SK-N-SH (cell line): ENCODE results near the gene SEPSECS. TPM values are rescaled to one million over a fixed set of nuclear protein-coding genes. Genes with fewer than 3 reads are reported as not detected.

Experiments used
- CTCF ChIA-PET: fragments of 300-600, 350-600 bp; formaldehyde crosslinking; extraction: SDS; loops from one replicate; lab custom pipeline; 2021; lab: Yijun Ruan, JAX
- POLR2A ChIA-PET: fragments of 350-600 bp; sonication (Branson Sonifier 250); formaldehyde crosslinking; extraction: SDS; loops from one replicate; lab custom pipeline; 2020; ENCODE audit warnings: antibody characterized with exemption, inconsistent platforms; lab: Yijun Ruan, JAX
- DNase-seq: peaks from one replicate; pipeline ENCODE4 v3.0.0; 2012
- H2AFZ ChIP-seq: fragments of 200-600 bp; sonication (generic); 2 replicates; pipeline ENCODE4 v1.8.1; 2016; ENCODE audit warnings: antibody characterized with exemption, mild to moderate bottlenecking, low read depth
- H3F3A ChIP-seq: fragments of 200-600 bp; sonication (generic); replicated peaks from 2 replicates; pipeline ENCODE3; 2016; ENCODE audit warnings: antibody characterized with exemption, mild to moderate bottlenecking; ENCODE audit not compliant: insufficient read depth
- H3K27ac ChIP-seq, 2 experiments: fragments of 200-500 bp in 1 of 2; fragments of 200-600 bp in 1 of 2; sonication (Bioruptor generic) in 1 of 2; sonication (generic), shearing (Covaris generic) in 1 of 2; 2 replicates each; pipeline versions ENCODE4 v1.5.1 to v1.6.1; 2014 to 2016; ENCODE audit warnings: low read depth in 2 of 2, inconsistent platforms in 1 of 2, low read length in 1 of 2, mild to moderate bottlenecking in 1 of 2, mixed read lengths in 1 of 2
- H3K27me3 ChIP-seq: fragments of 200-600 bp; sonication (generic), shearing (Covaris generic); 2 replicates; pipeline ENCODE4 v1.6.1; 2016; ENCODE audit warnings: mixed run types; ENCODE audit not compliant: insufficient read depth
- H3K36me3 ChIP-seq, 2 experiments: fragments of 200-500 bp in 1 of 2; fragments of 200-600 bp in 1 of 2; sonication (Bioruptor generic) in 1 of 2; sonication (generic) in 1 of 2; replicated peaks in 1 of 2; 2 replicates each; pipeline versions ENCODE3 to v1.5.1; 2014 to 2016; ENCODE audit warnings: low read length in 1 of 2, mild to moderate bottlenecking in 1 of 2; ENCODE audit not compliant: insufficient read depth in 2 of 2, control insufficient read depth in 1 of 2
- H3K4me1 ChIP-seq, 2 experiments: fragments of 200-500 bp in 1 of 2; fragments of 200-600 bp in 1 of 2; sonication (Bioruptor generic) in 1 of 2; sonication (generic), shearing (Covaris generic) in 1 of 2; 2 replicates each; pipeline versions ENCODE4 v1.5.1 to v1.6.1; 2014 to 2016; ENCODE audit warnings: low read depth in 1 of 2, low read length in 1 of 2, mixed run types in 1 of 2; ENCODE audit not compliant: insufficient read depth in 2 of 2, control insufficient read depth in 1 of 2
- H3K4me2 ChIP-seq: fragments of 200-600 bp; sonication (generic), shearing (Covaris generic); 2 replicates; pipeline ENCODE4 v1.6.1; 2017; ENCODE audit warnings: mixed run types
- H3K4me3 ChIP-seq, 2 experiments: fragments of 200-500 bp in 1 of 2; fragments of 200-600 bp in 1 of 2; sonication (Bioruptor generic) in 1 of 2; sonication (generic), shearing (Covaris generic) in 1 of 2; 2 replicates each; pipeline versions ENCODE4 v1.5.1 to v1.8.1; 2014 to 2016; ENCODE audit warnings: low read depth in 2 of 2, inconsistent platforms in 1 of 2, low read length in 1 of 2, mild to moderate bottlenecking in 1 of 2, mixed read lengths in 1 of 2, moderate library complexity in 1 of 2
- H3K79me2 ChIP-seq: fragments of 200-600 bp; sonication (generic); 2 replicates; pipeline ENCODE4 v1.8.1; 2017; ENCODE audit warnings: mild to moderate bottlenecking; ENCODE audit not compliant: insufficient read depth
- H3K9ac ChIP-seq: fragments of 200-600 bp; sonication (generic); 2 replicates; pipeline ENCODE4 v1.6.1; 2017; ENCODE audit warnings: mixed run types
- H3K9me2 ChIP-seq: fragments of 200-600 bp; sonication (generic); 2 replicates; pipeline ENCODE4 v1.6.1; 2017; ENCODE audit warnings: mixed run types
- H3K9me3 ChIP-seq: fragments of 200-600 bp; sonication (generic); 2 replicates; pipeline ENCODE4 v1.6.1; 2017; ENCODE audit warnings: mixed run types, mild to moderate bottlenecking, moderate library complexity
- H4K20me1 ChIP-seq: fragments of 200-600 bp; sonication (generic); 2 replicates; pipeline ENCODE4 v1.6.1; 2017; ENCODE audit warnings: mild to moderate bottlenecking, mixed run types; ENCODE audit not compliant: insufficient read depth
- CHD2 ChIP-seq: fragments of 150-350 bp; IDR thresholded peaks from 2 replicates; pipeline ENCODE4 v1.6.1; 2018; ENCODE audit warnings: low read length; ENCODE audit not compliant: partially characterized antibody
- CTCF ChIP-seq: fragments of 200-600 bp; sonication (generic); IDR thresholded peaks from 2 replicates; pipeline ENCODE4 v1.6.1; 2017; ENCODE audit warnings: antibody characterized with exemption, mild to moderate bottlenecking, moderate library complexity
- ELF1 ChIP-seq: IDR thresholded peaks from 2 replicates; pipeline ENCODE4 v1.4.0; 2012
- EP300 ChIP-seq, 2 experiments: IDR thresholded peaks; 2 replicates each; pipeline versions ENCODE4 v1.4.0 to v1.6.1; 2012; ENCODE audit warnings: borderline replicate concordance in 1 of 2, low read depth in 1 of 2, low read length in 1 of 2
- EZH2phosphoT487 ChIP-seq: fragments of 200-600 bp; sonication (generic); IDR thresholded peaks from 2 replicates; pipeline ENCODE4 v1.6.1; 2017; ENCODE audit warnings: low read depth, mixed run types, mild to moderate bottlenecking, antibody characterized with exemption, moderate library complexity, borderline replicate concordance
- FOSL2 ChIP-seq: IDR thresholded peaks from 2 replicates; pipeline ENCODE4 v1.4.0; 2012; ENCODE audit warnings: low read depth, mild to moderate bottlenecking, moderate library complexity, borderline replicate concordance
- FOXJ3 ChIP-seq: sonication (generic); formaldehyde crosslinking; IDR thresholded peaks from 2 replicates; pipeline ENCODE4 v1.5.1; 2020; ENCODE audit warnings: mild to moderate bottlenecking, missing genetic modification reagents
- JUND ChIP-seq: IDR thresholded peaks from 2 replicates; pipeline ENCODE4 v1.4.0; 2012
- POLR2AphosphoS5 ChIP-seq: IDR thresholded peaks from 2 replicates; pipeline ENCODE4 v1.6.1; 2012; ENCODE audit warnings: low read depth, low read length
- REST ChIP-seq: IDR thresholded peaks from 2 replicates; pipeline ENCODE4 v1.6.1; 2012; ENCODE audit warnings: mild to moderate bottlenecking, low read depth, low read length, moderate library complexity
- RFX5 ChIP-seq: IDR thresholded peaks from 2 replicates; pipeline ENCODE4 v1.6.1; 2012; ENCODE audit warnings: mild to moderate bottlenecking, improper control_type of control experiment, low read length
- RXRA ChIP-seq: IDR thresholded peaks from 2 replicates; pipeline ENCODE4 v1.4.0; 2012; ENCODE audit warnings: low read depth, mild to moderate bottlenecking, borderline replicate concordance
- SIN3A ChIP-seq: IDR thresholded peaks from 2 replicates; pipeline ENCODE4 v1.6.1; 2012; ENCODE audit warnings: low read depth, mild to moderate bottlenecking, low read length, moderate library complexity, borderline replicate concordance
- SMC3 ChIP-seq: IDR thresholded peaks from 2 replicates; pipeline ENCODE4 v1.6.1; 2012; ENCODE audit warnings: low read depth, low read length, improper control_type of control experiment
- TAF1 ChIP-seq: IDR thresholded peaks from 2 replicates; pipeline ENCODE4 v1.6.1; 2012; ENCODE audit warnings: low read depth, mild to moderate bottlenecking, low read length, moderate library complexity, borderline replicate concordance
- TCF12 ChIP-seq: IDR thresholded peaks from 2 replicates; pipeline ENCODE4 v1.4.0; 2012
- TEAD4 ChIP-seq: IDR thresholded peaks from 2 replicates; pipeline ENCODE4 v1.4.0; 2012; ENCODE audit warnings: mild to moderate bottlenecking, borderline replicate concordance; ENCODE audit not compliant: insufficient read depth
- USF2 ChIP-seq: fragments of 150-350 bp; IDR thresholded peaks from 2 replicates; pipeline ENCODE4 v1.6.1; 2017; ENCODE audit warnings: antibody characterized with exemption, low read length, low read depth, borderline replicate concordance
- WGBS: methylation state at CpG from one replicate; pipeline ENCODE4 v1.1.6; 2017; ENCODE audit warnings: low lambda C conversion rate; 5-methylcytosine and 5-hydroxymethylcytosine counted together
- polyA plus RNA-seq, 3 experiments: library from polyadenylated mRNA; depleted of rRNA; stranded (reverse); fragments of >200 nt; gene quantifications; 2 replicates each; pipeline ENCODE4 v1.2.3, GENCODE V29; 2012

Gene SEPSECS
- polyA plus RNA-seq, 1 of the 3 experiments (the other 2 are of a cell fraction), result 2.0 TPM

- H3K79me2 ChIP-seq, result no peaks in the 10 kb centered on the region
- no peak for DNase-seq
- no peaks in the 10 kb centered on the region for H3F3A ChIP-seq
- no peak overlapping the region for H3K9ac ChIP-seq
- H2AFZ ChIP-seq, result no peak overlapping the region
- H4K20me1 ChIP-seq, result no peaks in the 10 kb centered on the region
- POLR2A ChIA-PET, result no interaction called here
- H3K27ac ChIP-seq, result no peak overlapping the region
- no peaks in the 10 kb centered on the region for H3K9me2 ChIP-seq
- CTCF ChIA-PET, result interaction anchor here (1.2 to 1.4 kb wide), 2 partner anchors 12 to 24 kb away, joined by 3 to 4 read pairs; no protein-coding TSS in a partner anchor
- H3K4me1 ChIP-seq, result no peaks in the 10 kb centered on the region
- no peaks in the 10 kb centered on the region for H3K9me3 ChIP-seq
- 87% methylated on average over 3 of the region's 3 CpGs for WGBS
- TF ChIP-seq POLR2AphosphoS5, result no peak
- TF ChIP-seq FOSL2, result no peak
- no peak for TF ChIP-seq REST
- no peak for TF ChIP-seq RFX5
- no peak for TF ChIP-seq TCF12
- no peak for TF ChIP-seq ELF1
- TF ChIP-seq CTCF, result no peak
- TF ChIP-seq FOXJ3 (CRISPR knock-in tag), result no peak
- TF ChIP-seq TAF1, result no peak
- no peak for TF ChIP-seq SIN3A
- no peak for TF ChIP-seq CHD2
- no peak for TF ChIP-seq EP300 (IDR thresholded peaks at IDR 0.05; ENCODE audit: borderline replicate concordance in 1 of 2, low read depth in 1 of 2, low read length in 1 of 2)
- no peak for TF ChIP-seq EZH2phosphoT487
- TF ChIP-seq TEAD4, result no peak
- no peak for TF ChIP-seq USF2
- TF ChIP-seq SMC3, result no peak
- no peak for TF ChIP-seq JUND
- no peak for TF ChIP-seq RXRA
- TF ChIP-seq, all 33 proteins: peak for 0
- Histone ChIP-seq H3K36me3 (peaks cover 7 to 8% of the 10 kb centered on the region in 2 experiments), H3K27me3 (no peaks in the 10 kb centered on the region), H3K4me2 (no peak overlapping the region), H3K4me3 (no peak overlapping the region)
Observed at GRCh38 chr4:25120146-25120940, 39.9 kb downstream of the SEPSECS start.
